GM21825 (cell line): Measurements from ENCODE around the gene NT5C1A.

ENCODE experiments used
- ATAC-seq: cut with Tn5 transposase; IDR thresholded peaks from one replicate; pipeline ENCODE4 v1.9.1; 2021; ENCODE audit warnings: mild to moderate bottlenecking, moderate library complexity; ENCODE audit not compliant: unreplicated experiment

NT5C1A gene

GRCh38 chr1:39671793-39672550, at the start of gene NT5C1A:
TSS of gene NT5C1A (minus strand) at chr1:39672107. CDS start at chr1:39672038, 69 bp downstream.
- ATAC-seq: no peak

GRCh38 chr1:39721664-39722063, 49.8 kb upstream of the NT5C1A start:
- no peak for ATAC-seq

- ATAC-seq: no peak
These were observed 48.4 kb upstream of the NT5C1A start for GRCh38 chr1:39720094-39720999.

- no peak for ATAC-seq
These were observed 45.9 kb upstream of the NT5C1A start for GRCh38 chr1:39717809-39718208.

- ATAC-seq: no peak
These were observed 41.6 kb upstream of the NT5C1A start for GRCh38 chr1:39713557-39713956.

- no peak for ATAC-seq
These were observed 40.0 kb upstream of the NT5C1A start for GRCh38 chr1:39711966-39712340.

GRCh38 chr1:39711104-39711965, 39.4 kb upstream of the NT5C1A start:
- ATAC-seq: no peak

GRCh38 chr1:39707506-39707905, 35.6 kb upstream of the NT5C1A start:
- no peak for ATAC-seq

- ATAC-seq: no peak
These were observed 32.9 kb upstream of the NT5C1A start for GRCh38 chr1:39704757-39705156.

- ATAC-seq: no peak
These were observed 29.1 kb upstream of the NT5C1A start for GRCh38 chr1:39701049-39701439.

GRCh38 chr1:39700348-39700747, 28.4 kb upstream of the NT5C1A start:
- no peak for ATAC-seq

GRCh38 chr1:39699419-39699818, 27.5 kb upstream of the NT5C1A start:
- no peak for ATAC-seq

- no peak for ATAC-seq
These were observed 26.7 kb upstream of the NT5C1A start for GRCh38 chr1:39698568-39698967.

GRCh38 chr1:39696448-39696847, 24.5 kb upstream of the NT5C1A start:
- no peak for ATAC-seq

GRCh38 chr1:39695016-39695415, 23.1 kb upstream of the NT5C1A start:
- no peak for ATAC-seq

GRCh38 chr1:39694026-39694425, 22.1 kb upstream of the NT5C1A start:
- no peak for ATAC-seq

- no peak for ATAC-seq
These were observed 20.5 kb upstream of the NT5C1A start for GRCh38 chr1:39692152-39693074.

GRCh38 chr1:39691383-39692151, 19.7 kb upstream of the NT5C1A start, which contains the start of gene HPCAL4:
TSS of gene HPCAL4 (minus strand) at chr1:39691433. CDS start at chr1:39684603, 6,830 bp downstream.
- no peak for ATAC-seq

GRCh38 chr1:39690794-39691382, 19.0 kb upstream of the NT5C1A start:
- ATAC-seq: no peak
